CD4-positive, alpha-beta memory T cell (primary cell): Measurements from ENCODE around the gene HAO2. TPM values are rescaled to one million over a fixed set of nuclear protein-coding genes. Genes with fewer than 3 reads are reported as not detected.
"Not testable (repeated sequence)": the region's sequence is repeated elsewhere in the genome, so short reads cannot be mapped to it uniquely, and the experiment has no call there.

Source experiments
- CTCF ChIA-PET: fragments of 350-600 bp; sonication (Branson Sonifier 250); formaldehyde crosslinking; loops from one replicate; lab custom pipeline; 2021; ENCODE audit warnings: inconsistent platforms; ENCODE audit not compliant: partially characterized antibody; lab: Charles Lee
- POLR2A ChIA-PET: fragments of 350-600 bp; sonication (Branson Sonifier 250); formaldehyde crosslinking; loops from one replicate; lab custom pipeline; 2021; ENCODE audit not compliant: partially characterized antibody; lab: Charles Lee
- DNase-seq, 5 donors: peaks; one replicate each; pipeline versions ENCODE4 v3.0.0 to v3.0.0-alpha.2; 2020 to 2022; ENCODE audit warnings: mixed read lengths in 1 of 5
- H3K27ac ChIP-seq: one replicate; pipeline ENCODE4 v1.7.0; 2013; ENCODE audit warnings: low read depth, low read length
- H3K27me3 ChIP-seq: 2 replicates; pipeline ENCODE4 v1.7.0; 2013; ENCODE audit warnings: mild to moderate bottlenecking, low read length, moderate library complexity; ENCODE audit not compliant: insufficient read depth
- H3K36me3 ChIP-seq: 2 replicates; pipeline ENCODE4 v1.7.0; 2013; ENCODE audit warnings: mild to moderate bottlenecking, low read length, moderate library complexity; ENCODE audit not compliant: insufficient read depth
- H3K4me1 ChIP-seq: 2 replicates; pipeline ENCODE4 v1.7.0; 2013; ENCODE audit warnings: mild to moderate bottlenecking, low read length, moderate library complexity; ENCODE audit not compliant: insufficient read depth
- H3K4me3 ChIP-seq, 2 donors: one replicate each; pipeline ENCODE4 v1.7.0; 2013; ENCODE audit warnings: low read length in 2 of 2, mild to moderate bottlenecking in 1 of 2
- H3K9me3 ChIP-seq, 2 donors: one replicate each; pipeline ENCODE4 v1.7.0; 2013; ENCODE audit warnings: low read length in 2 of 2, control low read depth in 1 of 2; ENCODE audit not compliant: control insufficient read depth in 1 of 2
- H3K27ac Mint-ChIP-seq, 7 donors: one replicate each; pipeline ENCODE4 v1.8.0; 2020 to 2021; ENCODE audit warnings: mixed read lengths in 7 of 7, mild to moderate bottlenecking in 6 of 7, inconsistent platforms in 3 of 7, moderate library complexity in 3 of 7
- H3K27me3 Mint-ChIP-seq, 2 donors: one replicate each; pipeline ENCODE4 v1.8.0; 2020 to 2021; ENCODE audit warnings: mixed read lengths in 2 of 2
- H3K36me3 Mint-ChIP-seq, 2 donors: one replicate each; pipeline ENCODE4 v1.8.0; 2020 to 2021; ENCODE audit warnings: mixed read lengths in 2 of 2, inconsistent platforms in 1 of 2, mild to moderate bottlenecking in 1 of 2
- H3K4me1 Mint-ChIP-seq, 4 donors: one replicate each; pipeline ENCODE4 v1.8.0; 2020 to 2021; ENCODE audit warnings: mixed read lengths in 4 of 4, mild to moderate bottlenecking in 1 of 4
- H3K4me3 Mint-ChIP-seq, 8 donors: one replicate each; pipeline ENCODE4 v1.8.0; 2020 to 2021; ENCODE audit warnings: mixed read lengths in 8 of 8, mild to moderate bottlenecking in 7 of 8, moderate library complexity in 6 of 8, inconsistent platforms in 3 of 8
- H3K9me3 Mint-ChIP-seq, 8 donors: one replicate each; pipeline ENCODE4 v1.8.0; 2020 to 2021; ENCODE audit warnings: mixed read lengths in 8 of 8, mild to moderate bottlenecking in 5 of 8, inconsistent platforms in 3 of 8, moderate library complexity in 1 of 8
- intact Hi-C: fragments of 100-400 bp; cut with micrococcal nuclease; formaldehyde crosslinking; loops from one replicate; pipeline ENCODE4 v1.15.1; 2023
- polyA plus RNA-seq, 2 donors: library from polyadenylated mRNA; unstranded; fragments of 300-500 nt; fragmentation: Illumina TruSeq; gene quantifications; one replicate each; pipeline ENCODE4 v1.2.3, GENCODE V29; 2021
- total RNA-seq, 2 experiments: library from RNA; stranded (reverse); gene quantifications; one replicate each; pipeline ENCODE4 v1.2.3, GENCODE V29; 2021

The HAO2 gene
- total and polyA plus RNA-seq, 4 experiments from 2014 or later = not detected

GRCh38 chr1:119333163-119333896 lies 35.3 kb upstream of the HAO2 start:
- Histone ChIP-seq H3K27me3 (no peaks in the 10 kb centered on the region), H3K9me3 (no peaks in the 10 kb centered on the region), H3K4me3 (no peak overlapping the region), H3K4me1 (no peaks in the 10 kb centered on the region), H3K36me3 (no peaks in the 10 kb centered on the region), H3K27ac (no peak overlapping the region)
- H3K36me3 Mint-ChIP-seq = no peaks in the 10 kb centered on the region
- H3K4me3 Mint-ChIP-seq = no peak overlapping the region
- DNase-seq = no peak
- intact Hi-C loops = no loop called here
- H3K9me3 Mint-ChIP-seq = no peaks in the 10 kb centered on the region
- ChIA-PET POLR2A (no interaction called here), CTCF (no interaction called here)
- H3K27ac Mint-ChIP-seq = no peak overlapping the region
- H3K4me1 Mint-ChIP-seq = no peaks in the 10 kb centered on the region
- peaks cover 2 to 3% of the 10 kb centered on the region in 2 donors for H3K27me3 Mint-ChIP-seq

GRCh38 chr1:119333897-119334250 lies 34.7 kb upstream of the HAO2 start:
- DNase-seq, H3K4me1 Mint-ChIP-seq, H3K27ac Mint-ChIP-seq, intact Hi-C loops, H3K27me3 ChIP-seq, H3K4me3 ChIP-seq, H3K27ac ChIP-seq, H3K36me3 Mint-ChIP-seq, H3K9me3 ChIP-seq, CTCF ChIA-PET, H3K4me1 ChIP-seq, POLR2A ChIA-PET, H3K4me3 Mint-ChIP-seq, H3K9me3 Mint-ChIP-seq, H3K27me3 Mint-ChIP-seq, H3K36me3 ChIP-seq: not testable (repeated sequence)

DNA sequence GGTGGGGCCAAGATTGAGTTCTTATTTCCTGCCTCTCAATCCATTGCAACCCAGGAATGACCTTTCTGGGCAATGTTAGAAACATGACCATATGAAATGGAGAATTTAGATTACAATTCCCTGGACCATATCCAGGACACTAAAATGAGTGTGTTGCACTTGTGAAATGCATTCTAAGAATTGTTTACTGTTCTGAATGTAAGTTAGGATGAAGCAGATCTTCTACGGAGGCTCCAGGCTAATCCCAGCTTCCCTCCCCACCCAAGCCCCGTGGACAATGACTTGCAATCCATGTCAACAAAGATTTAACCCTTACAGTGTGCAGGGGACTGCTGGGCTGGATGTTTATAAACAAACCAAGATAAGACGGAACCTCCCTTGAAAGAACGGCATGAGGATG lies 31.7 kb upstream of the HAO2 start:
- Histone ChIP-seq H3K27me3 (no peaks in the 10 kb centered on the region), H3K36me3 (no peaks in the 10 kb centered on the region), H3K4me3 (no peak overlapping the region), H3K9me3 (no peaks in the 10 kb centered on the region), H3K27ac (no peak overlapping the region), H3K4me1 (no peaks in the 10 kb centered on the region)
- H3K27me3 Mint-ChIP-seq = peaks cover 5% of the 10 kb centered on the region in 2 donors
- no peak for DNase-seq
- H3K36me3 Mint-ChIP-seq = no peaks in the 10 kb centered on the region
- no peaks in the 10 kb centered on the region for H3K9me3 Mint-ChIP-seq
- intact Hi-C loops = no loop called here
- H3K27ac Mint-ChIP-seq = no peak overlapping the region
- H3K4me3 Mint-ChIP-seq = no peak overlapping the region
- CTCF ChIA-PET = no interaction called here
- no peaks in the 10 kb centered on the region for H3K4me1 Mint-ChIP-seq
- POLR2A ChIA-PET = no interaction called here

DNA sequence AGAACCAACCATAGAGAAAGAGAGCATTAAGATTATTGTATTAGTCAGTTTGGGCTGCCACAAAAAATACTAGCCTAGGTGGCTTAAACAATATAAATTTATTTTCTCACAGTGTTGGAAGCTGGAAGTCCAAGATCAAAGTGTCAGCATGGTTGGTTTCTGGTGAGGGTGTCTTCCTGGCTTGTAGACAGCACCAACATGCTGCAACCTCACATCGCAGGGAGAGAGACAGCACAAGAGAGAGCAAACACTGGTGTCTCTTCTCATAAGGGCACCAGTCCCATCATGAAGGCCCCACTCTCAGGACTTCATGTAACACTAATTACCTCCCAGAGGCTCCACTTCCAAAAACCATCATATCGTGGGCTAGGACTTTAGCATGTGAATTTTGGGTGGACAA lies 30.6 kb upstream of the HAO2 start:
- Mint-ChIP-seq H3K27ac (no peak overlapping the region), H3K36me3 (no peaks in the 10 kb centered on the region), H3K27me3 (peaks cover 5% of the 10 kb centered on the region in 2 donors), H3K9me3 (no peaks in the 10 kb centered on the region), H3K4me3 (no peak overlapping the region), H3K4me1 (no peaks in the 10 kb centered on the region)
- ChIA-PET POLR2A (no interaction called here), CTCF (no interaction called here)
- Histone ChIP-seq H3K4me3 (no peak overlapping the region), H3K4me1 (no peaks in the 10 kb centered on the region), H3K36me3 (no peaks in the 10 kb centered on the region), H3K9me3 (no peaks in the 10 kb centered on the region), H3K27me3 (no peaks in the 10 kb centered on the region), H3K27ac (no peak overlapping the region)
- DNase-seq = no peak
- intact Hi-C loops = no loop called here

GRCh38 chr1:119338757-119339156 lies 29.8 kb upstream of the HAO2 start:
- no peaks in the 10 kb centered on the region for H3K36me3 ChIP-seq
- intact Hi-C loops = no loop called here
- ChIA-PET POLR2A (no interaction called here), CTCF (no interaction called here)
- Mint-ChIP-seq H3K4me3 (no peak overlapping the region), H3K27me3 (peaks cover 5% of the 10 kb centered on the region in 2 donors), H3K27ac (no peak overlapping the region), H3K4me1 (no peaks in the 10 kb centered on the region), H3K9me3 (no peaks in the 10 kb centered on the region), H3K36me3 (no peaks in the 10 kb centered on the region)
- H3K27ac ChIP-seq = no peak overlapping the region
- no peak for DNase-seq
- H3K4me1 ChIP-seq = no peaks in the 10 kb centered on the region
- no peaks in the 10 kb centered on the region for H3K9me3 ChIP-seq
- H3K4me3 ChIP-seq = no peak overlapping the region
- no peaks in the 10 kb centered on the region for H3K27me3 ChIP-seq

- Histone ChIP-seq H3K9me3 (no peaks in the 10 kb centered on the region), H3K27me3 (no peaks in the 10 kb centered on the region), H3K27ac (no peak overlapping the region), H3K4me3 (no peak overlapping the region), H3K36me3 (no peaks in the 10 kb centered on the region), H3K4me1 (no peaks in the 10 kb centered on the region)
- Mint-ChIP-seq H3K27me3 (peaks cover 5 to 7% of the 10 kb centered on the region in 2 donors), H3K36me3 (no peaks in the 10 kb centered on the region), H3K9me3 (peaks cover 0 to 7% (median 0%) of the 10 kb centered on the region in 8 donors), H3K27ac (no peak overlapping the region), H3K4me1 (no peaks in the 10 kb centered on the region), H3K4me3 (no peak overlapping the region)
- DNase-seq = no peak
- POLR2A ChIA-PET = no interaction called here
- CTCF ChIA-PET = no interaction called here
- intact Hi-C loops = no loop called here
These were observed 27.7 kb upstream of the HAO2 start for GRCh38 chr1:119340861-119341261.

DNA sequence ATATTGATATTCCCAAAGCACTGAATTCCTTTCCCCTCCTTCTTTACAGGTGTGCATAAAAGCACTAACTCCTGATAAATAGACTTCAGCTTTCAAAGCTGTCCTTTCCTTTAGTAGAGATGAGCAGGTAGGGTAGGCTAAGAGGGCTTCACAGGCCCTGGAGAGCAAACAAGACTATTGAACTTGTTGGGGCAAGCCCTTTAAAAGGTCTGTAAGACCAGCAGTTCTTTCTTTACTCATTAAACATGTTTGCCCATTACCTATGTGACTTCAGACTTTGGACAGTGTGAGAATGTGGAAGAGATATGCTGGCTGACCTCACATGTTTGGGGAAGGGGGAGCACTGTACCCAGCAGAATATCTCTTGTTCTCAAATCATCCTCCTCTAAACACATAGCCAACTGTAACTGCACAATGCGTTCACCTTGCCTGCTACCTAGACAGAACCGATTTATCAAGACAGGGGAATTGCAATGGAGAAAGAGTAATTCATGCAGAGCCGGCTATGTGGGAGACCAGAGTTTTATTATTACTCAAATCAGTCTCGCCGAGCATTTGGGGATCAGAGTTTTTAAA lies 27.1 kb upstream of the HAO2 start:
- H3K27me3 ChIP-seq = no peaks in the 10 kb centered on the region

More for the DNA sequence above, 27.1 kb upstream of the HAO2 start:
- Mint-ChIP-seq H3K4me1 (no peaks in the 10 kb centered on the region), H3K27ac (no peak overlapping the region), H3K4me3 (no peak overlapping the region), H3K27me3 (peaks cover 5 to 7% of the 10 kb centered on the region in 2 donors), H3K36me3 (no peaks in the 10 kb centered on the region), H3K9me3 (peaks cover 0 to 7% (median 0%) of the 10 kb centered on the region in 8 donors)
- intact Hi-C loops = no loop called here
- H3K4me3 ChIP-seq = no peak overlapping the region
- ChIA-PET POLR2A (no interaction called here), CTCF (no interaction called here)
- H3K9me3 ChIP-seq = no peaks in the 10 kb centered on the region
- H3K36me3 ChIP-seq = no peaks in the 10 kb centered on the region
- H3K4me1 ChIP-seq = no peaks in the 10 kb centered on the region
- DNase-seq = no peak
- no peak overlapping the region for H3K27ac ChIP-seq
